D721Med (cell line): ENCODE data around the gene HELZ.
A peak's percentile ranks its signal among the peaks of the same experiment; 100 is the strongest.
"Not testable (repeated sequence)": the region's sequence is repeated elsewhere in the genome, so short reads cannot be mapped to it uniquely, and the experiment has no call there.

Experiments
- DNase-seq: peaks from one replicate; pipeline ENCODE4 v3.0.0; 2011; ENCODE audit warnings: low spot score; ENCODE audit not compliant: insufficient read length
- FAIRE-seq: peaks from 2 replicates; lab custom pipeline; 2011; peaks lifted over from hg19 to GRCh38; lab: Jason Lieb, UNC
- CTCF ChIP-seq: IDR thresholded peaks from 2 replicates; pipeline ENCODE4 v1.5.1; 2012; ENCODE audit warnings: mild to moderate bottlenecking, control low read depth; ENCODE audit not compliant: insufficient read depth; ENCODE audit errors: missing control alignments

HELZ gene

DNA sequence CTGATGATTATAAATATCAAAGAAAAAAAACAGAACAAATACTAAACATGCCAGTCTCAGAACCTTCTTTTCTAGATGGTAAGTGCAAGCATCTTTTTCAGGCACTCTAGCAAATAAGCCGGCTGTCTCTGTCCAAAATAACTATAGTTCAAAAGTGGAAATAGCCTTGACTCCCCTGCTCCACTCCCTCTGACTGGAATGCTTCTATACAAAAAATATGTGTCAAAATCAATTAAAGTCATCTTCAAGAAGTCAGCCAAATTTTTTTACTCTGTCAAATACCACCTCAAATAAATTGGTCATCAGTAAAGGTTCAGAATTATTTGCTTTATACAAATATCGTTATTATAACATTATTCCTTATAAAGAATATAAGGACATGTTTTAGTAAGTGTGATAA, 117.1 kb downstream of the HELZ start:
- no peak for TF ChIP-seq CTCF
- FAIRE-seq: no peak
- no peak for DNase-seq

DNA sequence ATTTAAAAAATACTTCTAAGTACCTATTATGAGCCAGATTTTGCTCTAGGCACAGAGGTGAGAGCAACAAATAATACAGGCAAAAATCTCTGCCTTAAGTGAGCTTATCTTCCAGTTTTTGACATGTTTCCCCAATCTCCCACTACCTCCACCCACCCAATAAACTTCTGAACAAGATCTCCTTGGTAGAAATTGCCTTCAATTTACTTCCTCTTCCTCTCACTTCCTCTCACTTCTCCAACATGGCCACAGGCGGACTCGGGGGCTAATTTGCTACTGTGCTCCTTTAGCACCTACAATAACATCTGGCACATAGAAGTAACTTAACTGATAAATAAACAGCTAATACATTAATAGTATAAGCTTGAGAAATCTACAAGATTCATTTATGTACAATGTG, 118.0 kb downstream of the HELZ start:
- DNase-seq (no peak), FAIRE-seq (no peak)
- TF ChIP-seq CTCF: no peak

DNA sequence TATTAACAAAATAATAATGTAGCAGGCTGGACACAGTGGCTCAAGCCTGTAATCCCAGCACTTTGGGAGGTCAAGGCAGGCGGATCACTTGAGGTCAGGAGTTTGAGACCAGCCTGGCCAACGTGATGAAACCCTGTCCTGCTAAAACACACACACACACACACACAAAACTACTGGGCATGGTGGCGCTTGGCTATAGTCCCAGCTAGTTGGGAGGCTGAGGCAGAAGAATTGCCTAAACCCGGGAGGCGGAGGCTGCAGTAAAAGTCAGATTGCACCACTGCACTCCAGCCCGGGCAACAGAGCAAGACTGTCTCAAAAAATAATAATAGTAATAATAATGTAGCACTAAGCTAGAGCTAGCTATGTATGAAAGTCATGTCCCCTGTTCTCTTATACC, 118.5 kb downstream of the HELZ start:
- DNase-seq: not testable (repeated sequence)

GRCh38 chr17:67125924-67126323, 119.1 kb downstream of the HELZ start:
- no peak for FAIRE-seq
- no peak for TF ChIP-seq CTCF
- no peak for DNase-seq

More for the DNA sequence above, 118.5 kb downstream of the HELZ start:
- FAIRE-seq: not testable (repeated sequence)

DNA sequence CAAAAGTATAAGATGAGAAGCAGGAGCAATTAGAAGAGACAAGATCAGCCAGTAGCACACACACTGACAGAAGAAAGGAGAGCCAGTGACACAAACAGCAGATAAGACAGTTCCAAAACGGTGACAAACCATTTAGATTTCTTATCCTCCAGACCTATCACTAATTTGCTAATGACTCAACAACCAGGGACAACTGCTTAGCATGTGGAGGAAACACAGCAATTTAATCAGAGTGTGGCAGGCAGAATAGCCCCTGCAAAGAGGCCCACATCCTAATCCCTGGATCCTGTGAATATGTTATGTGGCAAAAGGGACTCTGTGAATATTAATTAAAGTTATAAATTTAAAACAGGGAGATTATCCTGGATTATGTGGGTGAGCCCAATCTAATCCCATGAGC, 119.6 kb downstream of the HELZ start:
- TF ChIP-seq CTCF: no peak
- DNase-seq: peak; percentile 26
- no peak for FAIRE-seq

- DNase-seq (no peak), FAIRE-seq (peak; percentile 48)
- no peak for TF ChIP-seq CTCF
Measured at GRCh38 chr17:67124450-67125148, 120.4 kb downstream of the HELZ start.

GRCh38 chr17:67123699-67124098, 121.3 kb downstream of the HELZ start:
- DNase-seq: no peak
- no peak for FAIRE-seq
- TF ChIP-seq CTCF: no peak
